Esophagus muscularis mucosa (tissue), 3 donors: ENCODE results near the gene LIN9.

ENCODE experiments used
- EP300 ChIP-seq: sonication (generic); formaldehyde crosslinking; IDR thresholded peaks from one replicate; pipeline ENCODE4 v1.6.1; 2017; ENCODE audit warnings: antibody characterized with exemption
- TF ChIP-seq, protein P1 (sequence below), 3 experiments: fragments of 200-600 bp in 2 of 3; fragments of 450-650 bp in 1 of 3; sonication (generic) in 2 of 3; IDR thresholded peaks; one replicate each; pipeline ENCODE4 v1.5.1; 2017 to 2019; ENCODE audit warnings: antibody characterized with exemption in 3 of 3, mild to moderate bottlenecking in 2 of 3, moderate library complexity in 1 of 3

DNA sequence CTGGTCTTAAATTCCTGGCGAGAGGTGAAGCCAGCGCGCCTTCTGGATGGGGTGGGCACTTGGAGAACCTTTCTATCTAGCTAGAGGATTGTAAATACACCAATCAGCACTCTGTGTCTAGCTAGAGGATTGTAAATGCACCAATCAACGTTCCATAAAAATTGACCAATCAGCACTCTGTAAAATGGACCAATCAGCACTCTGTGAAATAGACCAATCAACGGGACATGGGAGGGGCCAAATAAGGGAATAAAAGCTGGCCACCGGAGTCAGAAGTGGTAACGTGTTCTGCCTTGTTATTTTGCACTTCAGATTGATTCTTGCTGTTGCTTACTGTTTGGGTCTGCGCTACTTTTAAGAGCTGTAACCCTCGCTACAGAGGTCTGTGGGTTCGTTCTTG, 12.0 kb upstream of the LIN9 start:
- TF ChIP-seq, protein P1, sequence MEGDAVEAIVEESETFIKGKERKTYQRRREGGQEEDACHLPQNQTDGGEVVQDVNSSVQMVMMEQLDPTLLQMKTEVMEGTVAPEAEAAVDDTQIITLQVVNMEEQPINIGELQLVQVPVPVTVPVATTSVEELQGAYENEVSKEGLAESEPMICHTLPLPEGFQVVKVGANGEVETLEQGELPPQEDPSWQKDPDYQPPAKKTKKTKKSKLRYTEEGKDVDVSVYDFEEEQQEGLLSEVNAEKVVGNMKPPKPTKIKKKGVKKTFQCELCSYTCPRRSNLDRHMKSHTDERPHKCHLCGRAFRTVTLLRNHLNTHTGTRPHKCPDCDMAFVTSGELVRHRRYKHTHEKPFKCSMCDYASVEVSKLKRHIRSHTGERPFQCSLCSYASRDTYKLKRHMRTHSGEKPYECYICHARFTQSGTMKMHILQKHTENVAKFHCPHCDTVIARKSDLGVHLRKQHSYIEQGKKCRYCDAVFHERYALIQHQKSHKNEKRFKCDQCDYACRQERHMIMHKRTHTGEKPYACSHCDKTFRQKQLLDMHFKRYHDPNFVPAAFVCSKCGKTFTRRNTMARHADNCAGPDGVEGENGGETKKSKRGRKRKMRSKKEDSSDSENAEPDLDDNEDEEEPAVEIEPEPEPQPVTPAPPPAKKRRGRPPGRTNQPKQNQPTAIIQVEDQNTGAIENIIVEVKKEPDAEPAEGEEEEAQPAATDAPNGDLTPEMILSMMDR (IDR thresholded peaks at IDR 0.05): no peak
- TF ChIP-seq EP300: no peak
